HG02840 (cell line): Measurements from ENCODE around the gene LETMD1.
A peak's percentile ranks its signal among the peaks of the same experiment; 100 is the strongest.
"Not testable (repeated sequence)": the region's sequence is repeated elsewhere in the genome, so short reads cannot be mapped to it uniquely, and the experiment has no call there.

ENCODE experiments used
- ATAC-seq: cut with Tn5 transposase; IDR thresholded peaks from one replicate; pipeline ENCODE4 v1.9.1; 2021; ENCODE audit warnings: mild to moderate bottlenecking, moderate library complexity, moderate number of reproducible peaks; ENCODE audit not compliant: unreplicated experiment, low FRiP score

LETMD1 gene

GRCh38 chr12:51047655-51048540, at the start of gene LETMD1:
Gene LETMD1 (plus strand): TSS chr12:51048327. CDS start chr12:51048357, 30 bp downstream.
- peak; percentile 96 for ATAC-seq

- ATAC-seq = no peak
Observed at GRCh38 chr12:50999093-50999492, 49.0 kb upstream of the LETMD1 start.

- ATAC-seq = no peak
Observed at GRCh38 chr12:51000245-51000644, 47.9 kb upstream of the LETMD1 start.

- ATAC-seq = no peak
Observed at GRCh38 chr12:51001799-51002198, 46.3 kb upstream of the LETMD1 start.

- no peak for ATAC-seq
Observed at GRCh38 chr12:51004504-51004903, 43.6 kb upstream of the LETMD1 start.

GRCh38 chr12:51005030-51005429, 43.1 kb upstream of the LETMD1 start:
- ATAC-seq = no peak

GRCh38 chr12:51005671-51006070, 42.5 kb upstream of the LETMD1 start:
- ATAC-seq = no peak

- no peak for ATAC-seq
Observed at GRCh38 chr12:51008329-51009055, 39.6 kb upstream of the LETMD1 start.

GRCh38 chr12:51009056-51009440, 39.1 kb upstream of the LETMD1 start:
- ATAC-seq = no peak

- ATAC-seq = no peak
Observed at GRCh38 chr12:51011955-51012354, 36.2 kb upstream of the LETMD1 start.

GRCh38 chr12:51012570-51013236, 35.4 kb upstream of the LETMD1 start:
- ATAC-seq = no peak

- ATAC-seq = no peak
Observed at GRCh38 chr12:51013441-51013840, 34.7 kb upstream of the LETMD1 start.

- ATAC-seq = not testable (repeated sequence)
Observed at GRCh38 chr12:51014467-51014866, 33.7 kb upstream of the LETMD1 start.

GRCh38 chr12:51017452-51017851, 30.7 kb upstream of the LETMD1 start:
- ATAC-seq = no peak

- no peak for ATAC-seq
Observed at GRCh38 chr12:51018956-51019355, 29.2 kb upstream of the LETMD1 start.

GRCh38 chr12:51019927-51020326, 28.2 kb upstream of the LETMD1 start:
- no peak for ATAC-seq

- ATAC-seq = no peak
Observed at GRCh38 chr12:51020448-51021182, 27.5 kb upstream of the LETMD1 start.

- ATAC-seq = no peak
Observed at GRCh38 chr12:51021694-51022093, 26.4 kb upstream of the LETMD1 start.

- no peak for ATAC-seq
Observed at GRCh38 chr12:51023625-51024382, 24.3 kb upstream of the LETMD1 start.
